MM.1S (cell line): Measurements from ENCODE around the gene PDZRN3.

Source experiments
- DNase-seq: peaks from one replicate; pipeline ENCODE4 v3.0.0-alpha.2; 2015
- H2AFZ ChIP-seq: fragments of 300-600 bp; sonication (generic); 2 replicates; pipeline ENCODE4 v1.6.0; 2016; ENCODE audit warnings: antibody characterized with exemption, low read length
- H3F3A ChIP-seq: fragments of 300-600 bp; sonication (generic); 2 replicates; pipeline ENCODE4 v1.6.1; 2016; ENCODE audit warnings: mild to moderate bottlenecking, antibody characterized with exemption, low read length, moderate library complexity, mixed read lengths; ENCODE audit not compliant: insufficient read depth
- H3K27ac ChIP-seq: fragments of 300-600 bp; sonication (generic); 2 replicates; pipeline ENCODE4 v1.5.1; 2016; ENCODE audit warnings: mild to moderate bottlenecking, low read length
- H3K27me3 ChIP-seq: fragments of 300-600 bp; sonication (generic); replicated peaks from 2 replicates; pipeline ENCODE4 v1.6.0; 2016; ENCODE audit warnings: low read length; ENCODE audit not compliant: insufficient read depth
- H3K36me3 ChIP-seq: fragments of 300-600 bp; sonication (generic); replicated peaks from 2 replicates; pipeline ENCODE4 v1.6.1; 2016; ENCODE audit warnings: mild to moderate bottlenecking, low read length, mixed read lengths; ENCODE audit not compliant: insufficient read depth
- H3K4me1 ChIP-seq: fragments of 300-600 bp; sonication (generic); 2 replicates; pipeline ENCODE4 v1.6.1; 2016; ENCODE audit warnings: low read length, mixed read lengths
- H3K4me2 ChIP-seq: fragments of 300-600 bp; sonication (generic); 2 replicates; pipeline ENCODE4 v1.6.0; 2016; ENCODE audit warnings: low read depth, low read length
- H3K4me3 ChIP-seq: fragments of 300-600 bp; sonication (generic); 2 replicates; pipeline ENCODE4 v1.5.1; 2016; ENCODE audit warnings: low read length, mixed read lengths
- H3K79me2 ChIP-seq: fragments of 300-600 bp; sonication (generic); 2 replicates; pipeline ENCODE4 v1.6.1; 2016; ENCODE audit warnings: mixed run types, low read length, mixed read lengths
- H3K9ac ChIP-seq: fragments of 300-600 bp; sonication (generic); 2 replicates; pipeline ENCODE4 v1.6.1; 2016; ENCODE audit warnings: low read length, mixed read lengths
- H3K9me2 ChIP-seq: fragments of 300-600 bp; sonication (generic); replicated peaks from 2 replicates; pipeline ENCODE4 v1.6.1; 2016; ENCODE audit warnings: mild to moderate bottlenecking, low read length, mixed read lengths; ENCODE audit not compliant: insufficient read depth
- H3K9me3 ChIP-seq: fragments of 300-600 bp; sonication (generic); replicated peaks from 2 replicates; pipeline ENCODE4 v1.6.1; 2016; ENCODE audit warnings: mild to moderate bottlenecking, low read length, mixed read lengths; ENCODE audit not compliant: insufficient read depth
- H4K20me1 ChIP-seq: fragments of 300-600 bp; sonication (generic); 2 replicates; pipeline ENCODE4 v1.6.1; 2016; ENCODE audit warnings: mild to moderate bottlenecking, low read length, moderate library complexity, mixed read lengths; ENCODE audit not compliant: insufficient read depth
- CTCF ChIP-seq: fragments of 300-600 bp; sonication (generic); IDR thresholded peaks from 2 replicates; pipeline ENCODE4 v1.5.1; 2016; ENCODE audit warnings: antibody characterized with exemption, low read length, mixed read lengths
- EZH2 ChIP-seq: fragments of 300-600 bp; sonication (generic); optimal IDR thresholded peaks from 2 replicates; pipeline ENCODE3; 2017; ENCODE audit warnings: low read depth, mild to moderate bottlenecking, antibody characterized with exemption, low read length, mixed read lengths
- EZH2phosphoT487 ChIP-seq: fragments of 300-600 bp; sonication (generic); IDR thresholded peaks from 2 replicates; pipeline ENCODE4 v1.6.1; 2018; ENCODE audit warnings: antibody characterized with exemption, low read length

Gene PDZRN3

GRCh38 chr3:73552700-73553099, 72.0 kb downstream of the PDZRN3 start:
- no peaks in the 10 kb centered on the region for H3K9me3 ChIP-seq
- no peaks in the 10 kb centered on the region for H3K4me1 ChIP-seq
- H3K27ac ChIP-seq = no peak overlapping the region
- no peaks in the 10 kb centered on the region for H3K9me2 ChIP-seq
- H3K79me2 ChIP-seq = no peaks in the 10 kb centered on the region
- no peak overlapping the region for H3K4me3 ChIP-seq
- no peak overlapping the region for H3K4me2 ChIP-seq
- no peak overlapping the region for H3K9ac ChIP-seq
- TF ChIP-seq EZH2 = no peak
- TF ChIP-seq EZH2phosphoT487 = no peak
- no peak for TF ChIP-seq CTCF
- H4K20me1 ChIP-seq = no peaks in the 10 kb centered on the region
- no peak overlapping the region for H2AFZ ChIP-seq
- no peaks in the 10 kb centered on the region for H3K27me3 ChIP-seq
- no peak for DNase-seq
- no peaks in the 10 kb centered on the region for H3K36me3 ChIP-seq
- no peaks in the 10 kb centered on the region for H3F3A ChIP-seq

GRCh38 chr3:73550032-73550431, 74.7 kb downstream of the PDZRN3 start:
- no peaks in the 10 kb centered on the region for H3F3A ChIP-seq
- no peak for DNase-seq

GRCh38 chr3:73549051-73549600, 75.6 kb downstream of the PDZRN3 start:
- H3F3A ChIP-seq = no peaks in the 10 kb centered on the region

More at GRCh38 chr3:73550032-73550431, 74.7 kb downstream of the PDZRN3 start:
- no peak overlapping the region for H2AFZ ChIP-seq
- no peak overlapping the region for H3K4me3 ChIP-seq
- H4K20me1 ChIP-seq = no peaks in the 10 kb centered on the region
- H3K9ac ChIP-seq = no peak overlapping the region
- no peaks in the 10 kb centered on the region for H3K27me3 ChIP-seq
- no peaks in the 10 kb centered on the region for H3K36me3 ChIP-seq
- H3K4me2 ChIP-seq = no peak overlapping the region
- no peaks in the 10 kb centered on the region for H3K9me3 ChIP-seq
- H3K4me1 ChIP-seq = no peaks in the 10 kb centered on the region
- TF ChIP-seq EZH2phosphoT487 (no peak), EZH2 (no peak), CTCF (no peak)
- no peaks in the 10 kb centered on the region for H3K79me2 ChIP-seq
- no peaks in the 10 kb centered on the region for H3K9me2 ChIP-seq
- H3K27ac ChIP-seq = no peak overlapping the region

More at GRCh38 chr3:73549051-73549600, 75.6 kb downstream of the PDZRN3 start:
- H2AFZ ChIP-seq = no peak overlapping the region
- no peak overlapping the region for H3K9ac ChIP-seq
- no peaks in the 10 kb centered on the region for H3K79me2 ChIP-seq
- no peak for DNase-seq
- no peaks in the 10 kb centered on the region for H3K9me2 ChIP-seq
- H3K27me3 ChIP-seq = no peaks in the 10 kb centered on the region
- no peaks in the 10 kb centered on the region for H3K9me3 ChIP-seq
- TF ChIP-seq CTCF (no peak), EZH2phosphoT487 (no peak), EZH2 (no peak)
- no peak overlapping the region for H3K27ac ChIP-seq
- no peak overlapping the region for H3K4me2 ChIP-seq
- no peak overlapping the region for H3K4me3 ChIP-seq
- H4K20me1 ChIP-seq = no peaks in the 10 kb centered on the region
- no peaks in the 10 kb centered on the region for H3K36me3 ChIP-seq
- no peaks in the 10 kb centered on the region for H3K4me1 ChIP-seq
